HG02840 (cell line): ENCODE measurements around the gene CLTC.
"Not testable (repeated sequence)": the region's sequence is repeated elsewhere in the genome, so short reads cannot be mapped to it uniquely, and the experiment has no call there.

Experiments used
- ATAC-seq: cut with Tn5 transposase; IDR thresholded peaks from one replicate; pipeline ENCODE4 v1.9.1; 2021; ENCODE audit warnings: mild to moderate bottlenecking, moderate library complexity, moderate number of reproducible peaks; ENCODE audit not compliant: unreplicated experiment, low FRiP score

The CLTC gene

DNA sequence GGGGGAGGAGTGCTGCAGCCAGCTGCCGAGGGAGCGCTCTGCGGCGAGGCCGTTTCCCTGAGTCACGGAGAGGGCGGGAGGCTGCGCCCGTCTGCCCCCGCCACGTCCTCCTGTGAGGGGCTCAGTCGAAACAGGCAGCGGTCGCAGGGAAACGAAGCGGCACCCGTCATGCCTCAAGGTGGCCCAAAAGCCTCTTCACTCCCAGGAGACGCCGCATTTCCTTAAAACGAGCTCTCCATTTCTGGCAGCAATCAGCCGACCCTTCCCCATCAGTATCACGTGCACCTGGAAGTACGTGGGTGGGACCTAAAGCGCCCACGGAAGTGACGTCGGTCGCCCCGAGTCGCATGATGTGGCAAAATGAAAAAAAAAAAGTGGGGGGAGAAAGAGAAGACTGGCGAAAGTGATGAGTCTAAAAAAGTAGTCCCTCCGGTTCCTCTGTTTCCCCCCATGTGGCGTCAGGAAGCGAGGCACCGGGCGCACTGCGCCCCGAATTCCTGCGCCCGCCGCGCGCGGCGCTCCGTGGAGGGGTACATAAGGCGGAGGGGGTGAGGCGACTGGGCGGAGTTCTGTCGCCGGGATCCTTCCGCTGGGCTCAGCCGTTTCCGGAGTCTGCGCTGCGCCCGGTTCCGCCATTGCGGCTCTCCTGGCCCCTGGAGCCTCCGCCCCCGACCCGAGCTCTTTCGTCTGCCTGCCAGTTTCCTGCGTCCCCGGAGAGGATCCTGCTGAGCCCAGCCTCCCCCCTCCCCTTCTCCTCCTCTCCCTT, at the start of gene CLTC:
Gene CLTC, plus strand, starts transcription at position 598 of the 766 bp plus-strand sequence. CDS start 237 bp downstream, outside the sequence.
- peak; percentile 71 for ATAC-seq

DNA sequence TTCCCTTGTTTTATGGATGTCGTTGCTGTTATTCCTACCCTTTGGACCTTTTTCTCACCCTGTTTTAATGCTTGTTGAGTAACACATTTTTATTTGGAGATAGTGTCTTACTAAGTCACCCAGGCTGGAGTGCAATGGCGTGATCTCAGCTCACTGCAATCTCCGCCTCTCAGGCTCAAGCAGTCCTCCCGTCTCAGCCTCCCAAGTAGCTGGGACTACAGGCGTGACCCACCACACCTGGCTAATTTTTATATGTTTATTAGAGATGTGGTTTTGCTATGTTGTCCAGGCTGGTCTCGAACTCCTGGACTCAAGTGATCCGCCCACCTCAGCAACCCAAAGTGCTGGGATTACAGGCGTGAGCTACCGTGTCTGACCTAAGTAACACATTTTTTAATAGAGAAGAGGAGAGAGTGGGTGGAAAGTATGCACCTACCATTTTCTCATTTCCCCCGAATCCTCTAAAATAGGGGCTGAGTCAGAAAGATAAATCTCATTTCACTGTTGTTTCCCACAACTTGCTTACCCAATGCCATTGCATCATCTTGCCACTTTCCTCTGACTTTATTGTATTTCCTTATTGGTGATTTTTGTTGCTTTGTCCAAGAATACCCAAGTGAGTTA, 47.3 kb upstream of the CLTC start:
- ATAC-seq, result no peak

DNA sequence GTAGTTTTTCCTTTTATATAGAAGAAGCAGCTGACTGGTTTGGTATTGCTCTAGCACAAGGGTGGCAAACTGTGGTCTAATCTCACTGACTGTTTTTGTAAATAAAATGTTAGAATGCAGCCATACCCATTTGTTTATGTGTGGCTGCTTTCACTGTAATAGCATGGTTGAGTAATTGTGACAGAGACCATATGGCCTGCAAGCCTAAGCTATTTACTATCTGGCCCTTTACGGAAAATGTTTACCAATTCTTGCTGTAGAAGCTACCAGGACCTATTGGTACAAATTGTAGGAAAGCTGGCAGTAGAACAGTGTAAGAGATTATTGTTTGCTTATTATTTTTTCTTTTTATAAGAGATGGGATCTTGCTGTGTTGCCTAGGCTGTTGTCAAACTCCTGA, 35.5 kb upstream of the CLTC start:
- ATAC-seq, result not testable (repeated sequence)

GRCh38 chr17:59600169-59600568, 19.5 kb upstream of the CLTC start:
- no peak for ATAC-seq

DNA sequence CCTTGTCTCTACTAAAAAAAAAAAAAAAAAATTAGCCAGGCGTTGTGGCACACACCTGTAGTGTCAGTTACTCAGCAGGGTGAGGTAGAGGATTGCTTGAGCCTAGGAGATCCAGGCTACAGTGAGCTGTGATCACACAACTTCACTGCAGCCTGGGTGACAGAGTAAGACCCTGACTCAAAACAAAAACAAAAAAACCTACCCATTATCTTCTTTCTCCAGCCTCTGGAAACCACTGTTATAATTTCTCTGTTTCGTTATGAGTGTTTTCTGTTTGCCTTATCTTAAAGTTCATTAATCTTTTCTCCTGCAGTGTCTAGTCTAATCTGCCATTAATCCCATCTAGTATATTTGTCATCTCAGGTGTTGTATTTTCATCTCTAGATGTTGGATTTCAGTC, 18.6 kb upstream of the CLTC start:
- no peak for ATAC-seq

DNA sequence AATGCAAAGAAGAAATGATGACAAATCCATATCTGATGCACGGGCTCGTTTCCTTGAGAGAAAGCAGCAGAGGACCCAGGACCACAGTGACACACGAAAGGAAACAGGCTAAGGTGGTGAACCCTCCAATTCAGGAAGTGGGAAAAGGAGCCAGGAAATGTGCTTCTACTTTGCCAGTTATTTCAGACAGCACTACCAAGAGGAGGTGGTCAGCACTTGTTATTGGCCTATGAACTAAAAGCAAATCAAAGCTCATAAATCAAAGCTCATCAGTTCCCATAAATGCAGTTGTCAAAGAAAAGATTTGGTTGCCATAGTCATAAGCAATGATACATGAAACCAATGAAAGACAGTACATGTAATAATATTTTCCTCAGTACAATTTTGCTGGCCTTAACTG, 12.6 kb upstream of the CLTC start:
- no peak for ATAC-seq

- no peak for ATAC-seq
Measured at GRCh38 chr17:59607817-59608403, 11.8 kb upstream of the CLTC start.

DNA sequence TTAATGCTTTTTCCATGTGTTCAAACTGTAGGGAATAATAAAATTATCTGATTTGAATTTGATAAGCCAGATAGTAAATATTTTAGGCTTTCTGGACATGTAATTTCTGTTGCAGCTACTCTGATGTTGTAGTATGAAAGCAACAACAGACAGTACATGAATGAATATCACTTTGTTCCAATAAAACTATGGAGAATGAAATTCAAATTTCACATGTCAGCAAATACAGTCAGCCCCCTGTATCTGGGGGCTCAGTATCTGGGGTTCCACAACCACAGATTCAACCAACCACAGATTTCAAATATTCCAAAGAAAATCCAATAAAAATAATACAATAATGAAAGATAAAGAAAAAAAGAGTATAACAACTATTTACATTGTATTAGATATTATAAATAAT, 8.2 kb upstream of the CLTC start:
- ATAC-seq, result no peak

GRCh38 chr17:59616253-59616920, 3.3 kb upstream of the CLTC start:
- no peak for ATAC-seq

DNA sequence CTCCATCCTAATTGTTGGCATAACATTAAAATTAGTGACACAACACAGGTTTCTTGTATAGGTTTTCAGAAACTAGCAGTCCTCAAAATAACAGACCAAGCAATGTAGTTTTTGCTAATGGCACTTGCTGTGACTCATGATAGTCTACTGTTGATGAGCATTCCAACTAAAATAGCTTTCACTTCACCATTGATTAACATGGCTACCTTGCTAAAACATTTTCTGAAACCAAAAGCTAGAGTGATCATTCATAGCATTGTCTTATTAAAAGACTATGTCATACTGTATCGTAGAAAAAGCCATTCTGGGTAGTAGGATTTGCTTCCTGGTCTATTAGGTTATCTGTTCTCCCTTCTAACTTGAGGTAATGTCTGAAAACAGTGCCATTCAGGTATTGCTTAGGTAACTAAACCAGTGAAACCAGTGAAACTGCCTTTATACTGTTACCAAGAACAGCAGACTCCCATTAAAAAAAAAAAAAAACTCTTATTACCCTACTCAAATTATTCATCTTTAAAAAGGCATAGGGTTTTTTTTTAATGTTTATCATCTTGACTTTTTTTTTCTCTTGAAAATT, 2.5 kb upstream of the CLTC start:
- ATAC-seq, result no peak

DNA sequence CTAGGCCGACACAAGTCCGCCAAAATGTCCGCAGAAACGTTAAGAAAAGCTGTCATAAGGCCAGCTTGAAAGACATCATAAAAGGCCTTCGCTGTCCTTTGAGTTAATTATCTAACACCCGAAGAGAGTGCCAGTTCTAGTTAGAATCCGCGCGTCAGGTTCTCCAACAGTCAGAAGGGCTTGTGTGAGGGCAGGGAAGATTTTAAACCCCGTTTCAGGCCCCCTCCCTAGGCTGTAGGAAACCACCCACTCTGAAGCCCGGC, 729 bp upstream of the CLTC start:
- ATAC-seq, result no peak

- ATAC-seq, result no peak
Measured at GRCh38 chr17:59620064-59620359, 317 bp downstream of the CLTC start.

GRCh38 chr17:59620518-59621259, 994 bp downstream of the CLTC start:
- no peak for ATAC-seq

- ATAC-seq, result no peak
Measured at GRCh38 chr17:59621771-59622170, 2.1 kb downstream of the CLTC start.

GRCh38 chr17:59623151-59623550, 3.5 kb downstream of the CLTC start:
- no peak for ATAC-seq

DNA sequence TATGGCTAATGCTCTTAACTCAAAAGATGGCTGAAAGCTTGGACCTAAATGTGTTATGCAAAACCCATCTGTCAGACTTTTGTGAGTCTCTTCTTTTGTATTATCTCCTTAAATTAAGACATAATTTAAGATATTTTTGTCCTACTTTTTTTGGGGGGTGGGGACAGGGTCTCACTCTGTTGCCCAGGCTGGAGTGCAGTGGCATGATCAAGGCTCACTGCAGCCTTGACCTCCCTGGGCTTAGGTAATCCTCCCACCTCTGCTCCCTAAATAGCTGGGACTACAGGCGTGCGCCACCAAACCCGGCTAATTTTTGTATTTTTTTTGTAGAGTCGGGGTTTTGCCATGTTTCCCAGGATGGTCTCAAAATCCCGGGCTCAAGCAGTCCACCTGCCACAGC, 7.1 kb downstream of the CLTC start:
- no peak for ATAC-seq

- ATAC-seq, result no peak
Measured at GRCh38 chr17:59627274-59627673, 7.6 kb downstream of the CLTC start.

- ATAC-seq, result no peak
Measured at GRCh38 chr17:59627770-59628171, 8.1 kb downstream of the CLTC start.

GRCh38 chr17:59629174-59629573, 9.5 kb downstream of the CLTC start:
- ATAC-seq, result no peak

- no peak for ATAC-seq
Measured at GRCh38 chr17:59631276-59631675, 11.6 kb downstream of the CLTC start.

DNA sequence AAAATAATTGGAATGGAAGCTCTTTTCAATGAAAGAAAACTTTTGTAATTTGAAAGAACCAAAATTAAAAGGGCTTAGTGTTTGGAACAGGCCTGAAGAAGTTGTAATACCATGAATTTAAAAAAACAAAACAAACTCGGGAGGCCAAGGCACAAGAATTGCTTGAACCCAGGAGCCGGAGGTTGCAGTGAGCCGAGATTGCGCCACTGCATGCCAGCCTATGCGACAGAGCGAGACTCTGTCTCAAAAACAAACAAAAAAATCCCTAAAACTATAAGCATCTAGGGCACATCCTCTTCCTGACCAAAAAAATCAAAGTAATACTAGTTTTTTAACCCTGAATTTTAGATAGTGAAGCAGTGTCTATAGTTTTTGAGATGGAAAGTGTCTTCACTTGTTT, 12.7 kb downstream of the CLTC start:
- no peak for ATAC-seq
